Glomerular visceral epithelial cell (primary cell): Measurements from ENCODE around the gene ATAD2B.
"Not testable (repeated sequence)": the region's sequence is repeated elsewhere in the genome, so short reads cannot be mapped to it uniquely, and the experiment has no call there.

ENCODE experiments used
- DNase-seq: peaks from one replicate; pipeline ENCODE4 v3.0.0-alpha.2; 2016; ENCODE audit errors: extremely low spot score

The ATAD2B gene

GRCh38 chr2:23791030-23791429 lies 135.9 kb downstream of the ATAD2B start:
- no peak for DNase-seq

- no peak for DNase-seq
Observed at GRCh38 chr2:23789012-23789411, 137.9 kb downstream of the ATAD2B start.

GRCh38 chr2:23788100-23788499 lies 138.8 kb downstream of the ATAD2B start:
- no peak for DNase-seq

GRCh38 chr2:23784971-23785370 lies 142.0 kb downstream of the ATAD2B start:
- DNase-seq: no peak

GRCh38 chr2:23782646-23783045 lies 144.3 kb downstream of the ATAD2B start:
- DNase-seq: no peak

GRCh38 chr2:23782126-23782525 lies 144.8 kb downstream of the ATAD2B start:
- no peak for DNase-seq

- DNase-seq: not testable (repeated sequence)
Observed at GRCh38 chr2:23780465-23780864, 146.5 kb downstream of the ATAD2B start.

- no peak for DNase-seq
Observed at GRCh38 chr2:23777826-23778225, 149.1 kb downstream of the ATAD2B start.

- no peak for DNase-seq
Observed at GRCh38 chr2:23776021-23776420, 150.9 kb downstream of the ATAD2B start.

GRCh38 chr2:23772684-23773083 lies 154.2 kb downstream of the ATAD2B start:
- no peak for DNase-seq

GRCh38 chr2:23772056-23772455 lies 154.9 kb downstream of the ATAD2B start:
- DNase-seq: no peak

- DNase-seq: no peak
Observed at GRCh38 chr2:23769364-23769763, 157.6 kb downstream of the ATAD2B start.

- DNase-seq: no peak
Observed at GRCh38 chr2:23767876-23768621, 158.9 kb downstream of the ATAD2B start.

- DNase-seq: no peak
Observed at GRCh38 chr2:23762141-23762540, 164.8 kb downstream of the ATAD2B start.

GRCh38 chr2:23761638-23762037 lies 165.3 kb downstream of the ATAD2B start:
- no peak for DNase-seq

- DNase-seq: peak; percentile 11
Observed at GRCh38 chr2:23760736-23761135, 166.2 kb downstream of the ATAD2B start.

- peak; percentile 9 for DNase-seq
Observed at GRCh38 chr2:23757686-23758433, 169.1 kb downstream of the ATAD2B start.

GRCh38 chr2:23756593-23757292 lies 170.2 kb downstream of the ATAD2B start:
- DNase-seq: no peak

- no peak for DNase-seq
Observed at GRCh38 chr2:23754970-23755369, 172.0 kb downstream of the ATAD2B start.

GRCh38 chr2:23753291-23754010 lies 173.5 kb downstream of the ATAD2B start:
- no peak for DNase-seq

GRCh38 chr2:23751747-23752265 lies 175.1 kb downstream of the ATAD2B start:
- no peak for DNase-seq
